Skin epidermis (tissue), 12 donors: ENCODE results near the gene HMGCLL1.

ENCODE experiments used
- H3K27ac ChIP-seq, 21 experiments: fragments of 200-600 bp; sonication (generic) in 11 of 21; one replicate each; pipeline ENCODE4 v1.5.0; 2020; ENCODE audit warnings: mild to moderate bottlenecking in 3 of 21, inconsistent platforms in 2 of 21, moderate library complexity in 2 of 21
- H3K4me3 ChIP-seq, 7 experiments: fragments of 200-600 bp; sonication (generic) in 2 of 7; one replicate each; pipeline ENCODE4 v1.5.0; 2020; ENCODE audit warnings: inconsistent platforms in 2 of 7, mild to moderate bottlenecking in 2 of 7, moderate library complexity in 1 of 7

The HMGCLL1 gene

GRCh38 chr6:55541024-55541423 is 38.0 kb downstream of the HMGCLL1 start:
- H3K4me3 ChIP-seq: no peak overlapping the region
- no peak overlapping the region for H3K27ac ChIP-seq

DNA sequence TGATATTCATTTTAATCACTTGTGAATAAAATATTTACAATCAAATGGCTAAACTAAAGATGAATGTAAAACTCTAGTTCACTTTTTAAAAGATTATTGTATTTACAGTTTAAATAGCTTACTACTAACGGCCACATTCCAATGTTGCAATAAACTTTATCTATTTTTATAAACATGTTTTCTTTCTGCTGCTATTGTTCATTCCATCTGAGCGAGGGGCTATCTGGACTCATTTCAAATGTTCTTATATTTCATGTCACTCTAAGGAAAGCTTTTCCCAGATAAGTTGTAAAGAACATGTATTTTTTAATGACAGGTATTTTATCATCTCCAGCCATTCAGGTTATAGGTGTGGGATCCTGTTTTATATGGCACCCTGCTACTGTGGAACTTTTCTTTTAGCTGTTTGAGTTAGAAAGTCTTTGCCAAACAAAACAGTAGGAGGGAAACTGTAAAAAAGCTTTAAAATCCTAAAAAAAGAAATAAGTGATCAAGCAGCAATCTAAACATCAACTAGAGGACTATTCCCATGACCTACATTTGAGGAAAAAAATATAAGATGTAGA is 42.5 kb downstream of the HMGCLL1 start:
- Histone ChIP-seq H3K4me3 (no peak overlapping the region), H3K27ac (no peak overlapping the region)

DNA sequence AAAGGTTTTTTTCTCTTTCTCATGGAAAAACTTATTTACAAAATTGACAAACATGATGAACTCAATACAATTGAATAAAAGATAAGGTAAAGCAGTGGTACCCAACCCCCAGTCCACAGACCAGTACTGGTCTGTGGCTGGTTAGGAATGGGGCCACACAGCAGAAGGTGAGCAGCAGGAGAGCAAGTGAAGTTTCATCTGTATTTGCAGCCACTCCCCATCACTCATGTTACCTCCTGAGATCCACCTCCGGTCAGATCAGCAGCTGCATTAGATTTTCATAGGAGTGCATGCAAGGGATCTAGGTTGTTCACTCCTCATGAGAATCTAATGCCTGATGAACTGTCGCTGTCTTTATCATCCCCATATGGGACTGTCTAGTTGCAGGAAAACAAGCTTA is 47.5 kb downstream of the HMGCLL1 start:
- H3K27ac ChIP-seq: no peak overlapping the region
- no peak overlapping the region for H3K4me3 ChIP-seq

DNA sequence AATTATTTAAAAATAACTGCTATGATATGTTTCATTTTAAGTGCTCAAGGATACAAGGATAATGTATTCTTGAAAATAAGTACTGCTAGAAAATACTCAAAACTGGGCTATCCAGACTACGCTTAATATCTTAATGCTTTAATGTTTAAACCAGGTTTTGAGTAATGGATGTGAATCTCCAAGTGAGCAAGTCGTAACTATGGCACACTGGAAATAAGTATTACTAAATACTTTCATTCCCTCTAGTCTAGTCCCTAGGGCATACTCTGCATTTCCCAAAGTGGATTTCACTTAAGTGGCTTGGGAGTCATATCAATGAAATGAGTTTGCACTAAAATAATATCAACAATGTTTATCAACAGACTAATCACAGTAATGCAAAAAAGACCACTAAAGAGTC is 48.1 kb downstream of the HMGCLL1 start:
- H3K4me3 ChIP-seq: no peak overlapping the region
- H3K27ac ChIP-seq: no peak overlapping the region

GRCh38 chr6:55528624-55529023 is 50.4 kb downstream of the HMGCLL1 start:
- no peak overlapping the region for H3K27ac ChIP-seq
- H3K4me3 ChIP-seq: no peak overlapping the region

DNA sequence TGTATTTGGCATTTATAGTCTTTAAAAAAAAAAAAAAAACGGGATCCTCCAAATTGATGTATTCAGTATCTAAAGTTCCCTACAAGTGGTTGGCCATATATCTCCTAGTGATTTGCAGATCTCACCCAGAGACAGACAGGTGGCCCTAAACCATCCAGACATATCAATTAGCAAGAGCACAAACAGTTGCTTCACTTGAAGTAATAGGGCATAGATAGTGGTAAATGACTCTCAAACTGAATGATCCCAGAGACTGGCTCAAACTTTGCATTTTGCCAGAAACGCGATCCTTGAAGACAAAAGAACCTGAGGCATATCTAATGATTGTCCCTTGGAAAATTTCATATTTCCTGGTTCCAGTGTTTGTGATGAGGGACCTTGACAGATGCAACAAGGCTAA is 54.6 kb downstream of the HMGCLL1 start:
- Histone ChIP-seq H3K4me3 (no peak overlapping the region), H3K27ac (no peak overlapping the region)

DNA sequence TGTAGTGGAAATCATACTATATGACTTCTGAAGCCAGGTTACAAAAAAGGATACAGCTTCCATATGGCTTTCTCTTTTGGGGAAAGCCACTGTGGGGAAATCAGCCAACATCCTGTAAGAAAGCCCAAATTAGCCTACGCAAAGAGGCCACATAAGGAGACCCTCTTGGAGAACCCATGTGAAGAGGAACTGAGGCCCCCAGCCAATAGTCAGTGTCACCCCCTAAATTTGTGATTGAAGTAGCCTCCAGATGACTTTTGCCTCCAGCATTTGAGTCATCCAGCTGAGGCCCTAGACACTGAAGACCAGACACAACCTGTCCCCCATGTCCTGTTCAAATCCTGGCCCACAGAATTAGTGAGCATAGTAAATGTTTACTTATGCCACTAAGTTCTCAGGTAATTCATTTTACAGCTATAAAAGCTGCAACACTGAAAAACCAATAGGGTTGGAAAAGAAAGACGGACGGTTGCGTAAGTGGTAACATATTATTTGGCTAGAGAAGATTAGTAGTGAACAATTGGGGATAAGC is 60.4 kb downstream of the HMGCLL1 start:
- Histone ChIP-seq H3K4me3 (no peak overlapping the region), H3K27ac (no peak overlapping the region)

- Histone ChIP-seq H3K27ac (no peak overlapping the region), H3K4me3 (no peak overlapping the region)
Observed at GRCh38 chr6:55516736-55517135, 62.3 kb downstream of the HMGCLL1 start.

GRCh38 chr6:55512904-55513303 is 66.1 kb downstream of the HMGCLL1 start:
- Histone ChIP-seq H3K4me3 (no peak overlapping the region), H3K27ac (no peak overlapping the region)

GRCh38 chr6:55511122-55511800 is 67.7 kb downstream of the HMGCLL1 start:
- Histone ChIP-seq H3K4me3 (no peak overlapping the region), H3K27ac (no peak overlapping the region)

GRCh38 chr6:55499591-55499990 is 79.4 kb downstream of the HMGCLL1 start:
- Histone ChIP-seq H3K4me3 (no peak overlapping the region), H3K27ac (no peak overlapping the region)

DNA sequence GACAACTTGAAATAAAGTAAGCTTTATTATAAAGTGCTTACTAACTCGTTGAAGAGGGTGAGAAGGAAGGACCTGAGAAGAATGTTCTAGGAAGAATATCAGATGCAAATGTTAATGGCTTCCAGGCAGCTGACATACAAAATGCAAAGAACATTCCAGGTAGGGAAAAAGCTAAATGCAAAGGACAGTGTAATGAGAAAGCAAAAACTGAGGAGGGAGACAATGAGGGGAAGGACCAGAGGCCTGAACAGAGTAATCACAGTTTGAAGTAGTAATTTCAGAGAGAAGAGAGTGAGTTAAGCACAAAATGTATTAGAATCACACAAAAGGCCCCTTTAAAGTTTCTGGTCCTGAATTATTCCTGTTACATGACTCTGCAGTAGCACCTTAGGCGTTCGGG is 81.3 kb downstream of the HMGCLL1 start:
- Histone ChIP-seq H3K27ac (no peak overlapping the region), H3K4me3 (no peak overlapping the region)

DNA sequence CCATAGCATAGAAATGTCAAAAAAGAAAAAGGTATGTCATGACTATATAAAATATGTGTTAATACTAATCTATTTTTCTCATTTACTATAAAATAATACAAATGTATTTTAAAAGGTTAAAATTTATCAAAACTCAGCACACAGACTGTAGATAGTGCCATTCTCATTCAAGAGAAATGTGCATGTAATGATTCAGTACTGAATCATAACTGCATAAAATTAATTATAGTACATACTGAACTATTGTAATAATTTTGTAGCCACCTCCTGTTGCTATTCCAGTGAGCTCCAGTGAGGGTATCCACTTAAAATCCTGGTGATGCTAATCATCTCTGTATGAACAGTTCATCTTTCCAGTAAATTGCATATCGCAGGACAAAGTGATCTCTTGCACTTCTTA is 82.8 kb downstream of the HMGCLL1 start:
- H3K4me3 ChIP-seq: no peak overlapping the region
- H3K27ac ChIP-seq: no peak overlapping the region

DNA sequence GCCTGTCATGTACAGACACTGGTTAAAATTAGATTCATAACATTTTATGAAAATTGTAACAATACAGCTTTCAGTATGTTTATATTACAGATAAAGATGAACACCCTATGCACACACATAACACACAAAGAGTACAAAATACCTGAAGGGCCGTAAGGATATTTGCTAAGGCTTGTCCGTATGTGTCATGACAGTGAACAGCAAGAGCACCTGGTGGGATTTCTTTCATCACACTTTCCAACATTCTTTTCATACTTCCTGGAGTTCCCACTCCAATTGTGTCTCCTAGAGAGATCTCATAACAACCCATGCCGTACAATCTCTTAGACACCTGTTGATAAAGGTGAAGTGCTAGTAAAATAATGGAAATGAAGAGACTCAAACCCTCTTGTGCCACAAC is 83.7 kb downstream of the HMGCLL1 start:
- no peak overlapping the region for H3K27ac ChIP-seq

GRCh38 chr6:55494411-55494810 is 84.6 kb downstream of the HMGCLL1 start:
- no peak overlapping the region for H3K27ac ChIP-seq
- no peak overlapping the region for H3K4me3 ChIP-seq

More for the DNA sequence above, 83.7 kb downstream of the HMGCLL1 start:
- H3K4me3 ChIP-seq: no peak overlapping the region

- no peak overlapping the region for H3K27ac ChIP-seq
Observed at GRCh38 chr6:55492259-55492658, 86.7 kb downstream of the HMGCLL1 start.

GRCh38 chr6:55490871-55491270 is 88.1 kb downstream of the HMGCLL1 start:
- H3K4me3 ChIP-seq: no peak overlapping the region
- no peak overlapping the region for H3K27ac ChIP-seq

More at GRCh38 chr6:55492259-55492658, 86.7 kb downstream of the HMGCLL1 start:
- H3K4me3 ChIP-seq: no peak overlapping the region

DNA sequence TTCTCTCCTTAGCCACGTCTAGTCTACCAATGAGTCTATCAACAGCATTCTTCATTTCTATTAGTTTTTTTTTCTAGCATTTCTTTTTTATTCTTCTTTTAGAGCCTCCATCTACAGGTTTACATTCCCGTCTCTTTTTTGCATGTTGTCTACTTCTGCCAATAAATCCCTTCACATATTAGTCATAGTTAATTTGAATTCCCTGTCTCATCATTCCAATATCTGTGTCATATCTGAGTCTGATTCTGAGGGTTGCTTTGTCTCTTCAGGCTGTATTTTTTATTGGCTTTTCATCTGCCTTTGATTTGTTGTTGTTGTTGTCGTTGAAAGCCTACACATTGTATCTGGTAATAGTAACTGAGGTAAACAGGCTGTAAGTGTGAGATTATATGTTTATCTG is 104.6 kb downstream of the HMGCLL1 start:
- no peak overlapping the region for H3K4me3 ChIP-seq
- no peak overlapping the region for H3K27ac ChIP-seq

- no peak overlapping the region for H3K27ac ChIP-seq
- no peak overlapping the region for H3K4me3 ChIP-seq
Observed at GRCh38 chr6:55473722-55474121, 105.3 kb downstream of the HMGCLL1 start.

- H3K4me3 ChIP-seq: no peak overlapping the region
- no peak overlapping the region for H3K27ac ChIP-seq
Observed at GRCh38 chr6:55469951-55470366, 109.0 kb downstream of the HMGCLL1 start.

DNA sequence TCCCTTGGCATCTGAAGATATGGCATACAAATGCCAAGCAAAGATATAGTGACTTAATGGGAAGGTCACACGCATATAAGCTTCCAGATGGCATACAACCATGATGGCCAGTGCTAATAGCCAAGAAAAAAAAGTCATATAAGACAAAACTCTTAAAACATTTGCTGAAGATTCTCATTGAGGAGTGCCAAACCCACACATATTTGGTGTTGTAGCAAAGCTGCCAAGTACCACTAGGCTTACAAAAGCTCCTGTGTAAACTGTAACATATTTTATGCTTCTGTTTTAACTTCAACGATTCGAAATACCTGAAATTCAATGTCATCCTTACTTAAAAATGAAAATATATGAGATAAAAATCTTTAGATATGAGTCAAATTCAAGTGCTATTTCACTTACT is 123.0 kb downstream of the HMGCLL1 start:
- no peak overlapping the region for H3K4me3 ChIP-seq

GRCh38 chr6:55450005-55450404 is 129.0 kb downstream of the HMGCLL1 start:
- no peak overlapping the region for H3K4me3 ChIP-seq
- H3K27ac ChIP-seq: no peak overlapping the region

More for the DNA sequence above, 123.0 kb downstream of the HMGCLL1 start:
- no peak overlapping the region for H3K27ac ChIP-seq
